ENCODE data around the gene RNF39. TPM values are rescaled to one million over a fixed set of nuclear protein-coding genes. Genes with fewer than 3 reads are reported as not detected.

RNF39 gene
- polyA plus RNA-seq, 3 donors: 0.04 TPM; not detected in 2

DNA sequence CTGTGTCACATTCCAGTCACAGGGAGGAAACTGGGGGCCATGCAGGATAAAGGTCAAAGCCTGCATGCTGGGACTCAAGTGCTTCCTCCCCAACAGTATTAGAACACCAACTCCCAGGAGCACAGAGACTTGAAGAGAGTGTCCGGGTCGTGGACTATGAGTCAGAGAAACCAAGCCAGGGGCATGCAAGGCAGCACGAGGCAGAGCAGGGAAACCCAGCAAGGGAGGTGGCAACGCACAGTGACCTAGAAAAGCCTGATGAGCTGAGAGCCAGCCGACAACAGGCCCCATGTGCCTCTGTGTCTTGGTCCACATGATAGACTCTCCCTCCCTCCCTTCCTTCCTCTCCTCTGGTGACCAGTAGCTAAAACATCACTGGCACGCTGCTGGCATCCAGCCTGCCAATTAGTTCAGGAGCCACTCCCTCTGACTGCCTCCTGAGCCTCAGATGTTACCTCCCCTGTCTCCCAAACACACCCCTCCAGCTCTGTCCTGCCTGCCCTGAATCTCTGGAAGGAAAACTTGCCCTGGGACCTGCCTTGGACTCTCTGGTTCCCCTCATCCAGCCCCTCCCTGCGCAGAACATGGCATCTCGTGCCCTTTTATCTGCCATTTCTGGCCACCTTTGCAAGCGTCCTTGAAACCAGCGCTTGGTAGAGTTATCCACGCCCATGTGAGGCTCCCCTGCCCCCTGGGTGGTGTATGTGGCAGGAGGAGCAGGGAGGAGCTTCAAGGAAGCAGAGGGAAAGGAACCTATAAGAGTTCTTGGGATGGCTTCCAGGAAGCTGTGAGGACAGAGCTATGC is 16.2 kb upstream of the RNF39 start:
- Histone ChIP-seq H4K20me1 (ENCODE audit: insufficient read depth, low read length) (no peaks in the 10 kb centered on the region), H3K79me2 (ENCODE audit: insufficient read depth, low read length) (no peaks in the 10 kb centered on the region), H2AFZ (ENCODE audit: insufficient read depth, low read depth, low read length, poor library complexity, severe bottlenecking) (no peak overlapping the region), H3K27ac (ENCODE audit: low read depth in 1 of 2, low read length in 2 of 2) (no peak overlapping the region), H3K4me3 (replicated peaks in 1 of 3; ENCODE audit: low read depth in 2 of 3, low read length in 3 of 3) (no peak overlapping the region), H3K27me3 (ENCODE audit: control insufficient read depth in 2 of 2, insufficient read depth in 2 of 2, low read length in 2 of 2) (peaks cover 24 to 62% of the 10 kb centered on the region in 2 donors), H3K4me1 (ENCODE audit: control insufficient read depth in 1 of 2, insufficient read depth in 2 of 2, low read length in 2 of 2) (no peaks in the 10 kb centered on the region), H3K9ac (ENCODE audit: insufficient read depth, low read length, poor library complexity, severe bottlenecking) (no peak overlapping the region), H3K4me2 (replicated peaks; ENCODE audit: extremely low read depth, low read length, poor library complexity, severe bottlenecking) (no peak overlapping the region), H3K36me3 (replicated peaks in 1 of 2; ENCODE audit: control insufficient read depth in 1 of 2, insufficient read depth in 2 of 2, low read length in 2 of 2) (no peaks in the 10 kb centered on the region), H3K9me3 (replicated peaks in 1 of 2; ENCODE audit: control insufficient read depth in 1 of 2, insufficient read depth in 1 of 2, low read length in 2 of 2) (no peaks in the 10 kb centered on the region)
- intact Hi-C loops (cut with micrococcal nuclease): no loop called here
- no peak for DNase-seq
- Mint-ChIP-seq H3K4me1 (no peaks in the 10 kb centered on the region), H3K36me3 (no peaks in the 10 kb centered on the region), H3K9me3 (peaks cover 0 to 2% (median 0%) of the 10 kb centered on the region in 7 donors), H3K27me3 (ENCODE audit: low read depth in 3 of 3) (peaks cover 47 to 72% (median 49%) of the 10 kb centered on the region in 3 donors), H3K27ac (peak overlapping the region in 1 of 7 donors; percentile 8), H3K4me3 (peak overlapping the region in 1 of 2 donors; percentile 61)
- 76% methylated on average over 9 of the region's 11 CpGs for WGBS (ENCODE audit: insufficient coverage)
- TF ChIP-seq, protein P1, sequence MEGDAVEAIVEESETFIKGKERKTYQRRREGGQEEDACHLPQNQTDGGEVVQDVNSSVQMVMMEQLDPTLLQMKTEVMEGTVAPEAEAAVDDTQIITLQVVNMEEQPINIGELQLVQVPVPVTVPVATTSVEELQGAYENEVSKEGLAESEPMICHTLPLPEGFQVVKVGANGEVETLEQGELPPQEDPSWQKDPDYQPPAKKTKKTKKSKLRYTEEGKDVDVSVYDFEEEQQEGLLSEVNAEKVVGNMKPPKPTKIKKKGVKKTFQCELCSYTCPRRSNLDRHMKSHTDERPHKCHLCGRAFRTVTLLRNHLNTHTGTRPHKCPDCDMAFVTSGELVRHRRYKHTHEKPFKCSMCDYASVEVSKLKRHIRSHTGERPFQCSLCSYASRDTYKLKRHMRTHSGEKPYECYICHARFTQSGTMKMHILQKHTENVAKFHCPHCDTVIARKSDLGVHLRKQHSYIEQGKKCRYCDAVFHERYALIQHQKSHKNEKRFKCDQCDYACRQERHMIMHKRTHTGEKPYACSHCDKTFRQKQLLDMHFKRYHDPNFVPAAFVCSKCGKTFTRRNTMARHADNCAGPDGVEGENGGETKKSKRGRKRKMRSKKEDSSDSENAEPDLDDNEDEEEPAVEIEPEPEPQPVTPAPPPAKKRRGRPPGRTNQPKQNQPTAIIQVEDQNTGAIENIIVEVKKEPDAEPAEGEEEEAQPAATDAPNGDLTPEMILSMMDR (IDR thresholded peaks at IDR 0.05): no peak

DNA sequence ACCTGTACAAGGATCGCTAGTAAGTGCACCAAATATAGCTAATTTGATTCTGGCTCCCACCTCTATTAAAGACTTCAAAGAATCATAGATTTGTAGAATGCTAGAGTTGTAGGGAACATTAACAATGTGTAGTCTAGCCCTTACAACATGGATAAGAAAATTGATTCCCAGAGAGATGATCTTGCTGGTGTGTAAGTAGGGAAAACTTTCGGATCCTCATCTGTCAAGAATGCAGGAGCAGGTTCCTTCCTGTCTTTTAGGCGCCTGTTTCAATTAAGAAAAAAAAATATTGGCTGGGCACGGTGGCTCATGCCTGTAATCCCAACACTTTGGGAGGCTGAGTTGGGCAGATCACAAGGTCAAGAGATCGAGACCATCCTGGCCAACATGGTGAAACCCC is 12.3 kb upstream of the RNF39 start:
- Histone ChIP-seq H3K4me1 (ENCODE audit: control insufficient read depth in 1 of 2, insufficient read depth in 2 of 2, low read length in 2 of 2) (no peaks in the 10 kb centered on the region), H3K27me3 (ENCODE audit: control insufficient read depth in 2 of 2, insufficient read depth in 2 of 2, low read length in 2 of 2) (peaks cover 18 to 41% of the 10 kb centered on the region in 2 donors), H3K4me3 (replicated peaks in 1 of 3; ENCODE audit: low read depth in 2 of 3, low read length in 3 of 3) (no peak overlapping the region), H3K9ac (ENCODE audit: insufficient read depth, low read length, poor library complexity, severe bottlenecking) (no peak overlapping the region), H4K20me1 (ENCODE audit: insufficient read depth, low read length) (no peaks in the 10 kb centered on the region), H3K4me2 (replicated peaks; ENCODE audit: extremely low read depth, low read length, poor library complexity, severe bottlenecking) (no peak overlapping the region), H3K27ac (ENCODE audit: low read depth in 1 of 2, low read length in 2 of 2) (no peak overlapping the region), H2AFZ (ENCODE audit: insufficient read depth, low read depth, low read length, poor library complexity, severe bottlenecking) (no peak overlapping the region), H3K36me3 (replicated peaks in 1 of 2; ENCODE audit: control insufficient read depth in 1 of 2, insufficient read depth in 2 of 2, low read length in 2 of 2) (no peaks in the 10 kb centered on the region), H3K79me2 (ENCODE audit: insufficient read depth, low read length) (no peaks in the 10 kb centered on the region), H3K9me3 (replicated peaks in 1 of 2; ENCODE audit: control insufficient read depth in 1 of 2, insufficient read depth in 1 of 2, low read length in 2 of 2) (no peaks in the 10 kb centered on the region)
- Mint-ChIP-seq H3K27me3 (ENCODE audit: low read depth in 3 of 3) (peaks cover 28 to 48% (median 34%) of the 10 kb centered on the region in 3 donors), H3K36me3 (no peaks in the 10 kb centered on the region), H3K4me1 (no peaks in the 10 kb centered on the region), H3K27ac (no peak overlapping the region), H3K4me3 (no peak overlapping the region), H3K9me3 (peaks cover 0 to 8% (median 5%) of the 10 kb centered on the region in 7 donors)
- WGBS (ENCODE audit: insufficient coverage): 70% methylated on average over 2 of the region's 5 CpGs
- intact Hi-C loops (cut with micrococcal nuclease): no loop called here
- TF ChIP-seq, protein P1 (IDR thresholded peaks at IDR 0.05): no peak
- no peak for DNase-seq
